Breast epithelium (tissue), 4 donors: Measurements from ENCODE around the gene IPCEF1. TPM values are rescaled to one million over a fixed set of nuclear protein-coding genes. Genes with fewer than 3 reads are reported as not detected.

Experiments
- DNase-seq, 2 donors: peaks; one replicate each; pipeline ENCODE4 v3.0.0-alpha.2; 2019; ENCODE audit warnings: low spot score in 2 of 2
- H3K27ac ChIP-seq, 2 donors: fragments of 200-600 bp; sonication (generic) in 1 of 2; one replicate each; pipeline ENCODE4 v1.5.1; 2016 to 2019; ENCODE audit warnings: mild to moderate bottlenecking in 1 of 2
- H3K27me3 ChIP-seq, 2 donors: fragments of 200-600 bp; sonication (generic) in 1 of 2; one replicate each; pipeline versions ENCODE4 v1.5.1 to v1.6.0; 2017 to 2019; ENCODE audit warnings: control low read depth in 1 of 2, mild to moderate bottlenecking in 1 of 2
- H3K36me3 ChIP-seq: fragments of 200-600 bp; one replicate; pipeline ENCODE4 v1.5.1; 2019
- H3K4me1 ChIP-seq, 2 donors: fragments of 200-600 bp; sonication (generic); one replicate each; pipeline ENCODE4 v1.5.1; 2016 to 2019; ENCODE audit warnings: control low read depth in 1 of 2
- H3K4me3 ChIP-seq, 3 donors: fragments of 200-600 bp; sonication (generic); 1 replicate in 2 of 3; 2 replicates in 1 of 3; pipeline ENCODE4 v1.5.1; 2016 to 2019; ENCODE audit warnings: mild to moderate bottlenecking in 3 of 3, moderate library complexity in 2 of 3
- H3K9me3 ChIP-seq, 2 donors: fragments of 200-600 bp; sonication (generic) in 1 of 2; one replicate each; pipeline ENCODE4 v1.5.1; 2016 to 2019; ENCODE audit warnings: control low read depth in 1 of 2
- POLR2A ChIP-seq: fragments of 450-650 bp; IDR thresholded peaks from one replicate; pipeline ENCODE4 v1.6.1; 2016; ENCODE audit warnings: antibody characterized with exemption, mild to moderate bottlenecking, moderate library complexity
- POLR2AphosphoS5 ChIP-seq, 3 donors: sonication (generic); formaldehyde crosslinking; IDR thresholded peaks; one replicate each; pipeline ENCODE4 v1.6.1; 2017; ENCODE audit warnings: antibody characterized with exemption in 3 of 3
- intact Hi-C: fragments of 100-400 bp; cut with DNase I; formaldehyde crosslinking; loops from one replicate; pipeline ENCODE4 v1.15.1; 2023; ENCODE audit warnings: low total_unique reads
- total RNA-seq, 3 donors: library from RNA; depleted of rRNA; stranded (reverse); fragments of >200 nt; gene quantifications; one replicate each; pipeline ENCODE4 v1.1.0, GENCODE V29; 2016
- TF ChIP-seq, protein P1 (sequence below), 3 donors: fragments of 450-650 bp; IDR thresholded peaks; one replicate each; pipeline ENCODE4 v1.5.1; 2016 to 2017; ENCODE audit warnings: antibody characterized with exemption in 3 of 3, mild to moderate bottlenecking in 3 of 3, moderate library complexity in 3 of 3

Gene IPCEF1
- total RNA-seq, 3 donors from 2014 or later = 3.7 to 6.7 (median 5.6) TPM

DNA sequence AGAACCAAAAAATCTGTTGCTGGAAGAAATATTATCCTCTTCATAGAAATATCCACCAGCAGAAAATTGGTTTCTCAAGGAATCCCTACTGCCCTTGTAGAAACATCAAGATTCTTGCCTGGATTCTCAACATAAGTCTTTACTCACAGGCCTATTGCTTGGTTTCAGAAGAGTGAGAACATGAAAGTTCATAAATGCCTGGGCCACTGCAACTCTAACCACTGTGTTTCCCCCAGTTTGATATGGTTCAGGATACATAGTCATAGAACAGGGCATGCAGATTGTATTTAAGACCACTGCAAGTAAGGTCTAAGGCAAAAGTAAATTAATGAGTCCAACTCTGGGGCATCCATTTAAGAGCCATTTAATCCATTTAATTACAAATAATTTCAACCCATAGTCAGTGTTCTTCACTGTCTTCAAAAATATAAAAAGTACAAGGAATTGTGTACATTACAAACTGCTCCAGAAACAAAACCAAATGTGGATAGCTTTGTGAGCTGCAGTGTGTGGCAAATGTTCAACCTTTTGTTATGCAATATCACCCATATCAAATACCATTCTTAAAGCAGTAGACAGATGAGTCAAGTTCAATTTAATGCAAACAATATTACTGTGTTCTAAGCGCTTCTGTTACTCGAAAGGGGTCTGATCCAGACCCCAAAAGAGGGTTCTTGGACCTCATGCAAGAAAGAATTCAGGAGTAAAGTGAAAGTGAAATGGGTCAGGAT lies 234.2 kb downstream of the IPCEF1 start:
- H3K9me3 ChIP-seq = peaks cover 0 to 9% of the 10 kb centered on the region in 2 donors
- intact Hi-C loops = no loop called here
- TF ChIP-seq, protein P1, sequence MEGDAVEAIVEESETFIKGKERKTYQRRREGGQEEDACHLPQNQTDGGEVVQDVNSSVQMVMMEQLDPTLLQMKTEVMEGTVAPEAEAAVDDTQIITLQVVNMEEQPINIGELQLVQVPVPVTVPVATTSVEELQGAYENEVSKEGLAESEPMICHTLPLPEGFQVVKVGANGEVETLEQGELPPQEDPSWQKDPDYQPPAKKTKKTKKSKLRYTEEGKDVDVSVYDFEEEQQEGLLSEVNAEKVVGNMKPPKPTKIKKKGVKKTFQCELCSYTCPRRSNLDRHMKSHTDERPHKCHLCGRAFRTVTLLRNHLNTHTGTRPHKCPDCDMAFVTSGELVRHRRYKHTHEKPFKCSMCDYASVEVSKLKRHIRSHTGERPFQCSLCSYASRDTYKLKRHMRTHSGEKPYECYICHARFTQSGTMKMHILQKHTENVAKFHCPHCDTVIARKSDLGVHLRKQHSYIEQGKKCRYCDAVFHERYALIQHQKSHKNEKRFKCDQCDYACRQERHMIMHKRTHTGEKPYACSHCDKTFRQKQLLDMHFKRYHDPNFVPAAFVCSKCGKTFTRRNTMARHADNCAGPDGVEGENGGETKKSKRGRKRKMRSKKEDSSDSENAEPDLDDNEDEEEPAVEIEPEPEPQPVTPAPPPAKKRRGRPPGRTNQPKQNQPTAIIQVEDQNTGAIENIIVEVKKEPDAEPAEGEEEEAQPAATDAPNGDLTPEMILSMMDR (IDR thresholded peaks at IDR 0.05) = no peak
- TF ChIP-seq POLR2AphosphoS5 (IDR thresholded peaks at IDR 0.05) (no peak), POLR2A (no peak)
- no peaks in the 10 kb centered on the region for H3K36me3 ChIP-seq
- H3K4me1 ChIP-seq = no peaks in the 10 kb centered on the region
- no peaks in the 10 kb centered on the region for H3K27me3 ChIP-seq
- no peak overlapping the region for H3K27ac ChIP-seq
- no peak overlapping the region for H3K4me3 ChIP-seq
- DNase-seq = no peak

DNA sequence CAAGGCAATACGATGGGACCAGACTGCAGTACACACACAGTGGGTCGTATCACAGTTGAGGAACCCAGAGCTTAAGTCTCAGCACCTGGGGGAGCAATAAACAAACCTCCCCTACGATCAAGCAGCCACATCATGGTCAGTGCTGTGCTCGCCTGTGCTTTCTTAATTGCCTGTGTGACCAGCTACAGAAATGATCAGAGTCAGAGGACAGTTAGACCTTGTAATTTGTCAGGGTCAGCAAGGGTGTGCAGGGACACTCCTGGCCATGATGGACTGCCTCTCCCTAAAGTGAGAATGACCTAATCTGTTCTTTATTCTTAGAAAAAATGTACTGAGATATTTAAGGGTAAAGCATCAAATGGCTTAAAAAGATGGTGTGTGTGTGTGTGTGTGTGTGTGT lies 239.1 kb downstream of the IPCEF1 start:
- no peak for DNase-seq
- Histone ChIP-seq H3K36me3 (no peaks in the 10 kb centered on the region), H3K4me3 (no peak overlapping the region), H3K27me3 (no peaks in the 10 kb centered on the region), H3K27ac (no peak overlapping the region), H3K9me3 (peaks cover 0 to 5% of the 10 kb centered on the region in 2 donors), H3K4me1 (no peaks in the 10 kb centered on the region)
- intact Hi-C loops = no loop called here
- TF ChIP-seq, protein P1 (IDR thresholded peaks at IDR 0.05) = no peak
- TF ChIP-seq POLR2A (no peak), POLR2AphosphoS5 (IDR thresholded peaks at IDR 0.05) (no peak)

DNA sequence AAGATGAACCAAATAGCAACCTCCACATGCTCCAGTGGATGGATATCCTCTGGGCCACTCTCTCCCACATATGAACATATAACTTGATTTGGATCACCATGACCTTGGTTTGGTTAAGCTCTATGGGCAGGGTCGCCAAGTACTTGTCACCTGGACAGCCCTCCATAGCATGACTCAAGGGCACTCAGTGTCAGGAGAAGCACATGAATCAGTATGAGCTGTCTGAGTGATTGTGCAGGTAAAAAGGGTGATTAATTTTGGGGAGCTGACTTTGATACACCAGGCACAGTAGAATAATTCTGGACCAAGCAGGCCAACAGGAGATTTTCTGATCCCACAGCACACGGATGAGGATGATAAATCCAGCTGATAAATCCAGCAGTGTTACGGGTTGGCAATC lies 243.2 kb downstream of the IPCEF1 start:
- DNase-seq = no peak
- no peaks in the 10 kb centered on the region for H3K27me3 ChIP-seq
- H3K9me3 ChIP-seq = no peaks in the 10 kb centered on the region
- no peak overlapping the region for H3K4me3 ChIP-seq
- no peak overlapping the region for H3K27ac ChIP-seq
- TF ChIP-seq POLR2A = no peak
- TF ChIP-seq, protein P1 (IDR thresholded peaks at IDR 0.05) = no peak
- TF ChIP-seq POLR2AphosphoS5 (IDR thresholded peaks at IDR 0.05) = no peak
- intact Hi-C loops = no loop called here
- H3K4me1 ChIP-seq = no peaks in the 10 kb centered on the region
- no peaks in the 10 kb centered on the region for H3K36me3 ChIP-seq

DNA sequence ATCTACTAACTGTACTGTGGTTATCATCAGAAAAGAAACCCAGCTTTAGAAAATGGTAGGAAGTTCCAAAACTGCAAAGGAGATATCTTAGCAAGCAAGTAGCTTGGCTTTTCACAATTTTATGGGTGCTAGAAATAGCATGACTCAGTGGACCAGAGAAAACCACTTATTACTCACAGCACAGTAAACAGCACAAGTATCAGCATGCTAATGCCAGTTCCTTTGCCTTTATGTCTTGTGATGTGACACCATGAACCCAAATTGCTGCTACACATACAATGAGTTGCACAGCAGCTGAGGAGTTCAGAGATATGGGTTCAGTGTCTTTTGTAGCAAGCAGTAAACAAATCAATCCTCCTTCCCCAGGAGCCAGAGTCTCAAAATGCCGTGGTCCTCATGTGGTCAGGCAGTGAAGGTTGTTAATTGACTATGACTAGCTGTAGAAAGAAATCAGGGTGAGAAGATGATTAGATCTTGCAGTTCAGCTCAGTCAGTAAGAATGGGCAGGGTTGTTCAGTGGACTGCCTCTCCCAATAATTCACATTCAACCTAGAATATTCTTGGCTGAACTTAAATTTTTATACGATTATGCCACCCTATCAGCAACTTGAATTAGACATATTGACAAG lies 244.3 kb downstream of the IPCEF1 start:
- Histone ChIP-seq H3K27ac (no peak overlapping the region), H3K9me3 (no peaks in the 10 kb centered on the region), H3K27me3 (no peaks in the 10 kb centered on the region), H3K4me1 (no peaks in the 10 kb centered on the region), H3K4me3 (no peak overlapping the region), H3K36me3 (no peaks in the 10 kb centered on the region)
- intact Hi-C loops = no loop called here
- no peak for DNase-seq
- TF ChIP-seq, protein P1 (IDR thresholded peaks at IDR 0.05) = no peak
- TF ChIP-seq POLR2AphosphoS5 (IDR thresholded peaks at IDR 0.05) (no peak), POLR2A (no peak)

DNA sequence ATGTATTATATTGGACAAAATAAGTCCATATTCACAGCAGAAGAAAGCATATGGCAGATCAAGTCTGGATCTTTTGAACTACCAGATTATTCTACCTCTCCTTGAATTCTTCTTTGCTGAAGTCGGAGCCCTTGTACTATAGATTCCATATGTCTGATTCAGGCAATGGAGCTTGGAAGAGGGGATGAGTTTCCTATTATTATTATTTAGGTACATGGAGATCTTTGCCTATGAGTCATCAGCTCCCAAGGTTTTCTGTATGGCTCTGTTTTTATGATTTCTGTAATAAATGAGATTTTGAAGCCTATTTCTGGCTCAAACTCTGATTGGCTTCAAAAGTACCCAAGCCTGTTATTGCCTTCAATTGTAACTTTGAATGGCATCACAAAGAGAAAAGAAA lies 245.6 kb downstream of the IPCEF1 start:
- no peak for TF ChIP-seq POLR2A
- no peak for TF ChIP-seq POLR2AphosphoS5 (IDR thresholded peaks at IDR 0.05)
- TF ChIP-seq, protein P1 (IDR thresholded peaks at IDR 0.05) = no peak
- no peak for DNase-seq
- H3K27ac ChIP-seq = no peak overlapping the region
- no peaks in the 10 kb centered on the region for H3K9me3 ChIP-seq
- no peak overlapping the region for H3K4me3 ChIP-seq
- no peaks in the 10 kb centered on the region for H3K27me3 ChIP-seq
- H3K36me3 ChIP-seq = no peaks in the 10 kb centered on the region
- intact Hi-C loops = no loop called here
- no peaks in the 10 kb centered on the region for H3K4me1 ChIP-seq
